ENCODE results near the gene TMC7. TPM values are rescaled to one million over a fixed set of nuclear protein-coding genes. Genes with fewer than 3 reads are reported as not detected.

TMC7 gene
- total RNA-seq, 1 experiment from 2014 or later, result 5.2 TPM

DNA sequence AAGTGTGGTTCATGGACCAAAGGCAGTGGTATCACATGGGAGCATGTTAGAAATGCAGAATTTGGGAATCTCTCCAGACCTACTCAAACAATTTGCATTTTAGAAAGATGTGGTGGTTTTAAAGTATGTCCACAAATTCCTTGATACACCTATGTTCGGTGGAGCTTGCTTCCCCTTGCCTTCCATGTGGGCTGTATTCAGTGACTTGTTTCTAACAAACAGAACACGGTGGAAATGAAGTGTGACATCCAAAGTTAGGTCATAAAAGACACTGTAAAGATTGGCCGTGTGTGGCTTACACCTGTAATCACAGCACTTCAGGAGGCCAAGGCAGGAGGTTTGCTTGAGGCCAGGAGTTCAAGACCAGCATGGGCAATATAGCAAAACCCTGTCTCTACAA lies 100.4 kb downstream of the TMC7 start:
- BruUV-seq (replicated peaks), result no TSS peak
- no peak for DNase-seq (ENCODE audit: low read depth, low spot score)
- Histone ChIP-seq H3K79me2 (ENCODE audit: insufficient read depth, low read length) (no peaks in the 10 kb centered on the region), H3K4me2 (ENCODE audit: low read length) (no peak overlapping the region), H3K27ac (ENCODE audit: low read depth, low read length) (no peak overlapping the region), H3K9me2 (ENCODE audit: insufficient read depth) (no peaks in the 10 kb centered on the region), H3K9me3 (ENCODE audit: control insufficient read depth in 1 of 2, insufficient read depth in 1 of 2, low read depth in 1 of 2, low read length in 2 of 2) (no peaks in the 10 kb centered on the region), H3K36me3 (ENCODE audit: control insufficient read depth in 1 of 2, insufficient read depth in 2 of 2, low read length in 2 of 2) (no peaks in the 10 kb centered on the region), H3K9ac (ENCODE audit: low read length) (no peak overlapping the region), H3K27me3 (ENCODE audit: insufficient read depth, low read length) (no peaks in the 10 kb centered on the region), H3K4me1 (ENCODE audit: control insufficient read depth in 1 of 2, insufficient read depth in 2 of 2, low read length in 2 of 2) (peaks cover 9 to 23% of the 10 kb centered on the region in 2 experiments), H4K20me1 (ENCODE audit: insufficient read depth) (no peaks in the 10 kb centered on the region), H3K4me3 (replicated peaks in 1 of 2; ENCODE audit: low read depth in 1 of 2, low read length in 2 of 2) (no peak overlapping the region), H2AFZ (ENCODE audit: low read depth, low read length, poor library complexity, severe bottlenecking) (no peak overlapping the region)
- CTCF ChIA-PET, result interaction anchor here (0.8 to 4.2 kb wide), 2 partner anchors 94 to 101 kb away, joined by 3 to 55 read pairs; no protein-coding TSS in a partner anchor
- POLR2A ChIA-PET, result interaction anchor here (0.9 kb wide), 1 partner anchor 54 kb away, joined by 3 read pairs; no protein-coding TSS in a partner anchor
- TF ChIP-seq FOSL1 (IDR thresholded peaks at IDR 0.05; ENCODE audit: low read depth) (no peak), EZH2 (IDR thresholded peaks at IDR 0.05) (no peak), RAD21 (IDR thresholded peaks at IDR 0.05; ENCODE audit: low read depth) (no peak), JUND (IDR thresholded peaks at IDR 0.05) (no peak), EZH2phosphoT487 (IDR thresholded peaks at IDR 0.05; ENCODE audit: borderline replicate concordance) (no peak), SIN3A (IDR thresholded peaks at IDR 0.05; ENCODE audit: low read depth) (no peak), ZFX (IDR thresholded peaks at IDR 0.05) (no peak), ZNF274 (IDR thresholded peaks at IDR 0.05; ENCODE audit: low read depth, low read length) (no peak), CBX3 (IDR thresholded peaks at IDR 0.05; ENCODE audit: low read depth) (no peak)
- TF ChIP-seq, protein P1, sequence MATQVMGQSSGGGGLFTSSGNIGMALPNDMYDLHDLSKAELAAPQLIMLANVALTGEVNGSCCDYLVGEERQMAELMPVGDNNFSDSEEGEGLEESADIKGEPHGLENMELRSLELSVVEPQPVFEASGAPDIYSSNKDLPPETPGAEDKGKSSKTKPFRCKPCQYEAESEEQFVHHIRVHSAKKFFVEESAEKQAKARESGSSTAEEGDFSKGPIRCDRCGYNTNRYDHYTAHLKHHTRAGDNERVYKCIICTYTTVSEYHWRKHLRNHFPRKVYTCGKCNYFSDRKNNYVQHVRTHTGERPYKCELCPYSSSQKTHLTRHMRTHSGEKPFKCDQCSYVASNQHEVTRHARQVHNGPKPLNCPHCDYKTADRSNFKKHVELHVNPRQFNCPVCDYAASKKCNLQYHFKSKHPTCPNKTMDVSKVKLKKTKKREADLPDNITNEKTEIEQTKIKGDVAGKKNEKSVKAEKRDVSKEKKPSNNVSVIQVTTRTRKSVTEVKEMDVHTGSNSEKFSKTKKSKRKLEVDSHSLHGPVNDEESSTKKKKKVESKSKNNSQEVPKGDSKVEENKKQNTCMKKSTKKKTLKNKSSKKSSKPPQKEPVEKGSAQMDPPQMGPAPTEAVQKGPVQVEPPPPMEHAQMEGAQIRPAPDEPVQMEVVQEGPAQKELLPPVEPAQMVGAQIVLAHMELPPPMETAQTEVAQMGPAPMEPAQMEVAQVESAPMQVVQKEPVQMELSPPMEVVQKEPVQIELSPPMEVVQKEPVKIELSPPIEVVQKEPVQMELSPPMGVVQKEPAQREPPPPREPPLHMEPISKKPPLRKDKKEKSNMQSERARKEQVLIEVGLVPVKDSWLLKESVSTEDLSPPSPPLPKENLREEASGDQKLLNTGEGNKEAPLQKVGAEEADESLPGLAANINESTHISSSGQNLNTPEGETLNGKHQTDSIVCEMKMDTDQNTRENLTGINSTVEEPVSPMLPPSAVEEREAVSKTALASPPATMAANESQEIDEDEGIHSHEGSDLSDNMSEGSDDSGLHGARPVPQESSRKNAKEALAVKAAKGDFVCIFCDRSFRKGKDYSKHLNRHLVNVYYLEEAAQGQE (IDR thresholded peaks at IDR 0.05; ENCODE audit: low read depth), result no peak
- TF ChIP-seq, protein P2, sequence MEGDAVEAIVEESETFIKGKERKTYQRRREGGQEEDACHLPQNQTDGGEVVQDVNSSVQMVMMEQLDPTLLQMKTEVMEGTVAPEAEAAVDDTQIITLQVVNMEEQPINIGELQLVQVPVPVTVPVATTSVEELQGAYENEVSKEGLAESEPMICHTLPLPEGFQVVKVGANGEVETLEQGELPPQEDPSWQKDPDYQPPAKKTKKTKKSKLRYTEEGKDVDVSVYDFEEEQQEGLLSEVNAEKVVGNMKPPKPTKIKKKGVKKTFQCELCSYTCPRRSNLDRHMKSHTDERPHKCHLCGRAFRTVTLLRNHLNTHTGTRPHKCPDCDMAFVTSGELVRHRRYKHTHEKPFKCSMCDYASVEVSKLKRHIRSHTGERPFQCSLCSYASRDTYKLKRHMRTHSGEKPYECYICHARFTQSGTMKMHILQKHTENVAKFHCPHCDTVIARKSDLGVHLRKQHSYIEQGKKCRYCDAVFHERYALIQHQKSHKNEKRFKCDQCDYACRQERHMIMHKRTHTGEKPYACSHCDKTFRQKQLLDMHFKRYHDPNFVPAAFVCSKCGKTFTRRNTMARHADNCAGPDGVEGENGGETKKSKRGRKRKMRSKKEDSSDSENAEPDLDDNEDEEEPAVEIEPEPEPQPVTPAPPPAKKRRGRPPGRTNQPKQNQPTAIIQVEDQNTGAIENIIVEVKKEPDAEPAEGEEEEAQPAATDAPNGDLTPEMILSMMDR (IDR thresholded peaks at IDR 0.05 in 2 of 3, conservative IDR thresholded peaks at IDR 0.05 in 1 of 3; ENCODE audit: borderline replicate concordance in 1 of 3, insufficient read depth in 1 of 3, low read depth in 2 of 3, low read length in 2 of 3), result no peak
- no peak for ATAC-seq
- intact Hi-C loops (cut with micrococcal nuclease), result loop anchor here (10.0 kb wide), 1 partner anchor 801 kb away; the partner anchor contains the start of gene GPRC5B
- RAD21 ChIA-PET (ENCODE audit: low non-redundant PET in 1 of 2, low total read pairs in 2 of 2, uncharacterized antibody in 2 of 2, unreplicated experiment in 2 of 2), result no interaction called here
